GM12873 (cell line): ENCODE data around the gene RASL11A.

Experiments used
- TF ChIP-seq, protein P1 (sequence below): IDR thresholded peaks from 2 replicates; pipeline ENCODE4 v1.5.1; 2012; ENCODE audit warnings: low read depth, mild to moderate bottlenecking, moderate library complexity, low read length, control low read depth; ENCODE audit not compliant: insufficient read depth; ENCODE audit errors: missing control alignments

The RASL11A gene

DNA sequence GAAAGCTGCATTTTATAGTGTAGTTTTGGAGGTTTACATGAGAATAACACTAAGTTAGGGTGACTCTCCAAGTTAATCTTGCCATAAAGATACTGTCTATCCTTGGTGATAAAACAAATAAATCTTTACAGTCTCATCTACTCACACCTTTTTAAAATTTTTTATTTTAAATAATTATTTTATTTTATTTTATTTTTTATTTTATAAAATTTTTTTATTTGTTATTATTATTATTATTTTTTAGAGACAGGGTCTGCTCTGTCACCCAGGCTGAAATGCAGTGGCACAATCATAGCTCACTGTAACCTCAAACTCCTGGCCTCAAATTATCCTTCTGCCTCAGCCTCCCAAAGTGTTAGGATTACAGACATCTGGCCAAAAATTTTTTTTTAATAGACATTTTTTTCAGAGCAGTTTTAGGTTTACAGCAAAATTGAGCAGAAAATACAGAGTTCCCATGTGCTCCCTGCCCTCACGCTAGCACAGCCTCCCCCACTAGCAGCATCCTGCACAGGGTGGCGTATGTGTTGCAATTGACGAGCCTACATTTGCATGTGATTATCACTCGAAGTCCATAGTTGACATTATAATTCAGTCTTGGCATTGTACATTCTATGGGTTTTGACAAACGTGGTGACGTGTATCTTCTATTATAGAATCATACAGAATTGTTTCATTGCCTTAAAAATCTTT lies 41.0 kb downstream of the RASL11A start:
- TF ChIP-seq, protein P1, sequence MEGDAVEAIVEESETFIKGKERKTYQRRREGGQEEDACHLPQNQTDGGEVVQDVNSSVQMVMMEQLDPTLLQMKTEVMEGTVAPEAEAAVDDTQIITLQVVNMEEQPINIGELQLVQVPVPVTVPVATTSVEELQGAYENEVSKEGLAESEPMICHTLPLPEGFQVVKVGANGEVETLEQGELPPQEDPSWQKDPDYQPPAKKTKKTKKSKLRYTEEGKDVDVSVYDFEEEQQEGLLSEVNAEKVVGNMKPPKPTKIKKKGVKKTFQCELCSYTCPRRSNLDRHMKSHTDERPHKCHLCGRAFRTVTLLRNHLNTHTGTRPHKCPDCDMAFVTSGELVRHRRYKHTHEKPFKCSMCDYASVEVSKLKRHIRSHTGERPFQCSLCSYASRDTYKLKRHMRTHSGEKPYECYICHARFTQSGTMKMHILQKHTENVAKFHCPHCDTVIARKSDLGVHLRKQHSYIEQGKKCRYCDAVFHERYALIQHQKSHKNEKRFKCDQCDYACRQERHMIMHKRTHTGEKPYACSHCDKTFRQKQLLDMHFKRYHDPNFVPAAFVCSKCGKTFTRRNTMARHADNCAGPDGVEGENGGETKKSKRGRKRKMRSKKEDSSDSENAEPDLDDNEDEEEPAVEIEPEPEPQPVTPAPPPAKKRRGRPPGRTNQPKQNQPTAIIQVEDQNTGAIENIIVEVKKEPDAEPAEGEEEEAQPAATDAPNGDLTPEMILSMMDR = no peak

DNA sequence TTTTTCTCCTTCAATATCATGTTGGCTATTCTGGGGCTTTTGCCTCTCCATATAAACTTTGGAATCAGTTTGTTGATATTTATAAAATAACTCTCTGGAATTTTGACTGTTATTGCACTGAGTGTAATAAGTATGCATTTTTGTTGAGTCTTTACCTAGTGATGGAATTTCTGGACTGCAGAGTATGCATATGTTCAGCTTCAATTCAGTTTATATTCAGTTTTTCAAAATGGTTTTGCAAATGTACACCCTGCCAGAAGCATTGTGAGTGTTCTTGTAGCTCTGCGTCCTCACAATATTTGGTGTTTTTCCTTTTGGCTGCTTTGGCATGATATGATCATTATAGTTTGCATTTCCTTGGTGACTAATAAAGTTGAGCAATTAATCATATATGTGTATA lies 43.1 kb downstream of the RASL11A start:
- TF ChIP-seq, protein P1 = no peak

DNA sequence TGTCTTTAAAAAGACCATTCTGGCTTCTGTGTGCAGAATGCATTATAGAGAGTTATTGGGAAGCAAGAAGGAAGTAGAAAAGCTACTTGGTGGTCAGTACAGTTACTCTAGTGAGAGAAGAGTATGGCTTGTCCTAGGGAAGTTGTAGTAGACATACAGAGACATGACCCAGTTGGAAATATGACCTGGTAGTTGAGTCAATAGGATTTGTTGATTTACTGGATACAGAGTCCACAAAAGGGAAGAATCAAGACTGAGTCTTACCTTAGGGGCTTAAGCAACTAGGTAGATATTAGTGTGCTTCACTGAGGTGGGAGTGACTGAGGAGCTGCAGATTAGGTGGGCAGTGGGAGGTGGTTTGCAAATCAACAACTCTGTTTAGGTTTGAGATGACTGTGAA lies 48.8 kb downstream of the RASL11A start:
- TF ChIP-seq, protein P1 = no peak

DNA sequence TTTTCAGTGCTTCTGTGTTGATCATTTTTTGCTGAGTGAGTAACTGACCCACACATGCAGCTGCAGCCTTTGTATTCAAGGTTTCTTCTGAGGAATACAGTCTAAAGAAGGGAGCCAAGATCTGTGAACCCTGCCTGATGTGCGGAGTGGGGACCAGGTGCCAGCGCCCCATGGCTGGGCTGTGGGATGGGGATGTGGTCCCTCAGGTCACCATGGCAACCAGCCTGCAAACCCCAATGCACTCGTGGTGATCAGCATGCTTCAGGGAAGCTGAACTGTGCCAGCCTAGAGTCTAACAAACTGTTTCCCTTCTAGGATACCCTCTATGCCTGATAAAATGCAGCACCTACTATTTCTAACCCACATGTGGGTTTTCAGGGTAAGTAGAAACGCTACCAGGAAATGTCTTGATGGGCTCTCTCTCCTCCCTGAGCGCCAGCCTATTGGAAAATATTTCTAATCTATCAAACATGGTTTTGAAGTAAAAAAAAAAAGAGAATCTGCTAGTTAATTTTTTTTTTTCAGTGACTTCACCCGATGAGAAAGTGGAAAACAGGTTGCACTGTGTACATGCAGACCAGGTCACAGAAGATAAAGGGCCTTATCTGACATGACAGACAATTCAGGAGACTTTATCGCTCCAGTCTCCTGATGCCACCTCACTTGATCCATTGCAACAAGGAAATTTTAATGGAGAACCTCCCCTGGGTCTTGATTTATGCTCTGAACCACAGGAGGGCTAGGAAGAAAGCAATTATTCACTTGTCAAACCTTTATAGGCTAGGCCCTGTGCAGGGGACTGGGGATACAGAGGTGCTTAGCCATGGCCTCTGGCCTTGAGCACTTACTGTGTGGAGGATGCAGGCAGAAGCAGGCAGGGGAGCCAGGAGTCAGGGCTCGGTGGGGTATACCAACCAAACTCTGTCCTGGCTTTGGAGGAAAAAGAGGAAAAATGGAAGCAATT lies 51.1 kb downstream of the RASL11A start:
- TF ChIP-seq, protein P1 = no peak
